Left ventricle myocardium inferior (tissue), 1 donor: Measurements from ENCODE around the gene LRIG3. TPM values are rescaled to one million over a fixed set of nuclear protein-coding genes. Genes with fewer than 3 reads are reported as not detected.

Source experiments
- DNase-seq: peaks from one replicate; pipeline ENCODE4 v3.0.0-alpha.2; 2020
- H3K27ac ChIP-seq: fragments of 200-600 bp; replicated peaks from 2 replicates; pipeline ENCODE4 v1.8.0; 2021
- H3K27me3 ChIP-seq: fragments of 200-600 bp; 2 replicates; pipeline ENCODE4 v1.8.0; 2021; ENCODE audit warnings: low read depth
- H3K36me3 ChIP-seq: fragments of 200-600 bp; 2 replicates; pipeline ENCODE4 v1.8.0; 2021
- H3K4me1 ChIP-seq: fragments of 200-600 bp; 2 replicates; pipeline ENCODE4 v1.8.0; 2021
- H3K4me3 ChIP-seq: fragments of 200-600 bp; 2 replicates; pipeline ENCODE4 v1.8.0; 2021; ENCODE audit warnings: mild to moderate bottlenecking, moderate library complexity
- H3K9me3 ChIP-seq: fragments of 200-600 bp; replicated peaks from 2 replicates; pipeline ENCODE4 v1.8.0; 2021
- intact Hi-C: fragments of 100-400 bp; cut with micrococcal nuclease; formaldehyde crosslinking; loops from one replicate; pipeline ENCODE4 v1.11.0; 2022
- long read RNA-seq: library from polyadenylated mRNA; unstranded; transcript quantifications from one replicate; pipeline ENCODE4 v2.0.0, GENCODE V29; 2021
- total RNA-seq: library from RNA; stranded (reverse); fragmentation: NEBNext Ultra II Directional; extraction: Animal tissue kit (Norgen Biotek cat#: 25700); gene quantifications from one replicate; pipeline ENCODE4 v1.2.1, GENCODE V29; 2021
- TF ChIP-seq, protein P1 (sequence below): fragments of 200-600 bp; IDR thresholded peaks from 2 replicates; pipeline ENCODE4 v1.8.0; 2021; ENCODE audit warnings: antibody characterized with exemption, mild to moderate bottlenecking, borderline replicate concordance
- donor health status: DM: no; HTN: yes; CAD: no; lungs with severe emphysema.

LRIG3 gene, protein sequence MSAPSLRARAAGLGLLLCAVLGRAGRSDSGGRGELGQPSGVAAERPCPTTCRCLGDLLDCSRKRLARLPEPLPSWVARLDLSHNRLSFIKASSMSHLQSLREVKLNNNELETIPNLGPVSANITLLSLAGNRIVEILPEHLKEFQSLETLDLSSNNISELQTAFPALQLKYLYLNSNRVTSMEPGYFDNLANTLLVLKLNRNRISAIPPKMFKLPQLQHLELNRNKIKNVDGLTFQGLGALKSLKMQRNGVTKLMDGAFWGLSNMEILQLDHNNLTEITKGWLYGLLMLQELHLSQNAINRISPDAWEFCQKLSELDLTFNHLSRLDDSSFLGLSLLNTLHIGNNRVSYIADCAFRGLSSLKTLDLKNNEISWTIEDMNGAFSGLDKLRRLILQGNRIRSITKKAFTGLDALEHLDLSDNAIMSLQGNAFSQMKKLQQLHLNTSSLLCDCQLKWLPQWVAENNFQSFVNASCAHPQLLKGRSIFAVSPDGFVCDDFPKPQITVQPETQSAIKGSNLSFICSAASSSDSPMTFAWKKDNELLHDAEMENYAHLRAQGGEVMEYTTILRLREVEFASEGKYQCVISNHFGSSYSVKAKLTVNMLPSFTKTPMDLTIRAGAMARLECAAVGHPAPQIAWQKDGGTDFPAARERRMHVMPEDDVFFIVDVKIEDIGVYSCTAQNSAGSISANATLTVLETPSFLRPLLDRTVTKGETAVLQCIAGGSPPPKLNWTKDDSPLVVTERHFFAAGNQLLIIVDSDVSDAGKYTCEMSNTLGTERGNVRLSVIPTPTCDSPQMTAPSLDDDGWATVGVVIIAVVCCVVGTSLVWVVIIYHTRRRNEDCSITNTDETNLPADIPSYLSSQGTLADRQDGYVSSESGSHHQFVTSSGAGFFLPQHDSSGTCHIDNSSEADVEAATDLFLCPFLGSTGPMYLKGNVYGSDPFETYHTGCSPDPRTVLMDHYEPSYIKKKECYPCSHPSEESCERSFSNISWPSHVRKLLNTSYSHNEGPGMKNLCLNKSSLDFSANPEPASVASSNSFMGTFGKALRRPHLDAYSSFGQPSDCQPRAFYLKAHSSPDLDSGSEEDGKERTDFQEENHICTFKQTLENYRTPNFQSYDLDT
- total RNA-seq, result 4.5 TPM
- long read RNA-seq, full-length matches to known transcripts, result 9 of 9 reads
- long read RNA-seq, partial matches to known transcripts, result 0 of 9 reads
- long read RNA-seq, other reads (novel, unspliced or antisense), result 0 of 9 reads

DNA sequence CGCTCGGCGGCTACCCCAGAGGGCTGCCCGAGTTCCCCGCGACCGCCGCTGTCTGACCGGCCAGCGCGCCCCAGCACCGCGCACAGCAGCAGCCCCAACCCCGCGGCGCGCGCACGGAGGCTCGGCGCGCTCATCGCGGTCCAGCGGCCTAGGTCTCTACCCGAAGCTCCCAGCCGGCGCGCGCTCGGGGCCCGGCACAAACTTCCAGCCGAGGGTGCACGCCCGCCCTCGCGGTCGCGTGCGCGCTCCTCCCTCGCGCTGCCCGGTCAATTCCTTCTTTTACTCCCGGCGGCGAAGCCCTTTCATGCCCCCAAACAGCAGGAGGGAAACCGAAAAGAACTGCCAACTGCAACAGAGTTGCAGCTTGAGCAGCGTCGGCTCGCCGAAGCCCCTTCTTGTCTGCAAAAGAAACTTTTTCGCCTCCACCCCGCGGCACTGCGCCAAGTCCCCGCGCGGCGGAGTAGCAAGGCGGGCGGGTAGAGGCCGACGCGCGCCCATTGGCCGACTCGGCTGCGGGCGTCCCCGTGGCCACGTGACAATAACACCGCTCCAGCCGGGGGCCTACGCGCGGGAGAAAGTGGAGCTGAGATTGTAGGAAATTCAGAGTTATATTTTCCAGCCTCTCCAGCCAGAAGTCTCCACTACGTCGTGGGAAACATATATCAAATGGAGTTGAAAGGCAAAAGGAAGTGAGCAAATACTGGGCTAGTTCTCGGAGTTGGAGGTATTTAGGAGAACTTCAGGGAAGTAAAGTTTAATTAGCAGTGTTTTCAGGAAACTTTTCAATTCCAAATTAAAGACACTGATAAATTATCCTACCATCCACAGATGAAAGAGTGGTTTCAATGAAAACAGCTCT lies at the start of gene LRIG3:
Gene LRIG3, minus strand, starts transcription at position 403 of the 859 bp plus-strand sequence. Its CDS starts 269 bp downstream, at position 134.
- intact Hi-C loops, result no loop called here
- TF ChIP-seq, protein P1, sequence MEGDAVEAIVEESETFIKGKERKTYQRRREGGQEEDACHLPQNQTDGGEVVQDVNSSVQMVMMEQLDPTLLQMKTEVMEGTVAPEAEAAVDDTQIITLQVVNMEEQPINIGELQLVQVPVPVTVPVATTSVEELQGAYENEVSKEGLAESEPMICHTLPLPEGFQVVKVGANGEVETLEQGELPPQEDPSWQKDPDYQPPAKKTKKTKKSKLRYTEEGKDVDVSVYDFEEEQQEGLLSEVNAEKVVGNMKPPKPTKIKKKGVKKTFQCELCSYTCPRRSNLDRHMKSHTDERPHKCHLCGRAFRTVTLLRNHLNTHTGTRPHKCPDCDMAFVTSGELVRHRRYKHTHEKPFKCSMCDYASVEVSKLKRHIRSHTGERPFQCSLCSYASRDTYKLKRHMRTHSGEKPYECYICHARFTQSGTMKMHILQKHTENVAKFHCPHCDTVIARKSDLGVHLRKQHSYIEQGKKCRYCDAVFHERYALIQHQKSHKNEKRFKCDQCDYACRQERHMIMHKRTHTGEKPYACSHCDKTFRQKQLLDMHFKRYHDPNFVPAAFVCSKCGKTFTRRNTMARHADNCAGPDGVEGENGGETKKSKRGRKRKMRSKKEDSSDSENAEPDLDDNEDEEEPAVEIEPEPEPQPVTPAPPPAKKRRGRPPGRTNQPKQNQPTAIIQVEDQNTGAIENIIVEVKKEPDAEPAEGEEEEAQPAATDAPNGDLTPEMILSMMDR, result peak; percentile 32

DNA sequence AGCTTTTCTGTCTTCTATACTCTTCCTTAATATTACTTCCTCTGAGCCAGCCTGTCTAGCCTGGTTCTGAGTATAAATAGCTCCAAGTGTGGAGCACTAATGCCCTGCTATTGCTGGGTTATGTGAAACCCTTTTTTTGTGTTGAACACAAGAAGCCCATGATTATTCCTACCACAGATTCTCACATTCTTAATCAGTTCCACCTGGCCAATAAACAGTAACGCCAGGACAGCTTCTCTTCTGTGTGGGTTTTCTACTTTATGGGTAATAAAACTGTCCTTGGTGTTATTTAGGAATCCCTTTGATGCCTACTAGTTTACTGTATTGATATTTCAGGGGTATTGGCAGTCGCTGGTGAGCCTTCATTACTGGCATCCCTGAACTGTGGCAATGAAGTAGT lies 48.9 kb upstream of the LRIG3 start:
- intact Hi-C loops, result no loop called here
- H3K4me3 ChIP-seq, result no peak overlapping the region
- no peaks in the 10 kb centered on the region for H3K9me3 ChIP-seq

More for the DNA sequence above, at the start of gene LRIG3:
- Histone ChIP-seq H3K27me3 (no peaks in the 10 kb centered on the region), H3K4me1 (peaks cover 62% of the 10 kb centered on the region), H3K36me3 (no peaks in the 10 kb centered on the region), H3K27ac (peak within 1 kb of the TSS; percentile 90), H3K4me3 (peak within 1 kb of the TSS; percentile 84), H3K9me3 (no peaks in the 10 kb centered on the region)
- peak; percentile 90 for DNase-seq

DNA sequence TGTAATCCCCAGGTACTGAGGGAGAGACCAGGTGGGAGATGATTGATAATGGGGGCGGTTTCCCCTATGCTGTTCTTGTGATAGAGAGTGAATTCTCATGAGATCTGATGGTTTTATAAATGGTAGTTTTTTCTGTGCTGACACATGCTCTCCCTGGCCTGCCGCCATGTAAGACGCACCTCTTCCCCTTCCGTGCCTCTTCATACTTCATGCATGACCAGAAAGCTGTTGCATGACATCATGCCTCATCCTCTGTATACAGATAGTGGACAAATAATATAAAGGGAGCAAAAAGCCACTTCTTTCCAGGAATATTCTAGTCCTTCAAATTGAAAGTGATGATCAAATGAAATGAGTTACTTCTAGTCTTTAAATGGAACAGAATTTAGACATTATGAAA lies 47.3 kb upstream of the LRIG3 start:
- H3K27ac ChIP-seq, result no peak overlapping the region
- H3K27me3 ChIP-seq, result no peaks in the 10 kb centered on the region
- DNase-seq, result no peak
- intact Hi-C loops, result no loop called here
- H3K4me3 ChIP-seq, result no peak overlapping the region
- no peaks in the 10 kb centered on the region for H3K4me1 ChIP-seq
- TF ChIP-seq, protein P1, result no peak
- H3K36me3 ChIP-seq, result no peaks in the 10 kb centered on the region
- no peaks in the 10 kb centered on the region for H3K9me3 ChIP-seq

More for the DNA sequence above, 48.9 kb upstream of the LRIG3 start:
- no peak for DNase-seq
- Histone ChIP-seq H3K27ac (no peak overlapping the region), H3K36me3 (no peaks in the 10 kb centered on the region), H3K4me1 (no peaks in the 10 kb centered on the region), H3K27me3 (no peaks in the 10 kb centered on the region)
- TF ChIP-seq, protein P1, result no peak

DNA sequence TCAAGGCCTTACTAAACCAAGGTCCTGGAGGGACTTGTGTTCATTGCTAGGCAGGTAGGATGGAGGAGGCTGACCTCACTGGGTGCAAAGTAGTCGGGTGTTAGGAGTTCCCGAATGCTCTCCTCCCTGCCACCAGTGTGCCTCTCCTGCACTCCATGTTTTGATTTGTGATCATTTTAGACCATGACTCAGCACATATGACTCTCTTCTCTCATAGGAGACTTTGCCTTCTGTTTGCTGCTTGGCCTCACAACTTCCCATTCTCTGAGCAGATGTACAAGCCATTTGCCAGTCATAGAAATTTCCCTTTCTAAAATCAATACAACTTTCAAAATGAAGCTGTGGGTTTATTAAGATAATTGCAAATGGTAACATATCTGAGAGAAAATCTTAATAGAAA lies 46.6 kb upstream of the LRIG3 start:
- H3K4me3 ChIP-seq, result no peak overlapping the region
- no peak overlapping the region for H3K27ac ChIP-seq
- intact Hi-C loops, result no loop called here
- H3K27me3 ChIP-seq, result no peaks in the 10 kb centered on the region
- no peaks in the 10 kb centered on the region for H3K9me3 ChIP-seq
- DNase-seq, result no peak
- no peaks in the 10 kb centered on the region for H3K36me3 ChIP-seq
- TF ChIP-seq, protein P1, result no peak
- no peaks in the 10 kb centered on the region for H3K4me1 ChIP-seq
